HG03354 (cell line): Measurements from ENCODE around the gene OR13C5.

Experiments
- ATAC-seq: cut with Tn5 transposase; IDR thresholded peaks from one replicate; pipeline ENCODE4 v1.9.1; 2021; ENCODE audit warnings: mild to moderate bottlenecking; ENCODE audit not compliant: unreplicated experiment, poor library complexity, severe bottlenecking

OR13C5 gene

GRCh38 chr9:104556830-104557634 is 42.2 kb downstream of the OR13C5 start:
- peak; percentile 67 for ATAC-seq

GRCh38 chr9:104555521-104555920 is 43.7 kb downstream of the OR13C5 start:
- ATAC-seq = no peak

- ATAC-seq = no peak
These were observed 46.0 kb downstream of the OR13C5 start for GRCh38 chr9:104553261-104553660.
